ENCODE results near the gene FAM120B. TPM values are rescaled to one million over a fixed set of nuclear protein-coding genes. Genes with fewer than 3 reads are reported as not detected.

Gene FAM120B
- total RNA-seq, 1 experiment from 2014 or later: 16.7 TPM

- no peak overlapping the region for H2BK120ac ChIP-seq (ENCODE audit: low read depth, low read length, poor library complexity, severe bottlenecking)
- no peaks in the 10 kb centered on the region for H3K79me1 ChIP-seq (ENCODE audit: insufficient read depth, low read depth, low read length, poor library complexity, severe bottlenecking)
- no peaks in the 10 kb centered on the region for H4K20me1 ChIP-seq (ENCODE audit: control insufficient read depth, insufficient read depth, insufficient read length)
- no peak overlapping the region for H2BK5ac ChIP-seq (ENCODE audit: insufficient read length, low read length)
- H3K4me2 ChIP-seq (ENCODE audit: insufficient read depth, insufficient read length, low read length): no peak overlapping the region
- no peaks in the 10 kb centered on the region for H3K79me2 ChIP-seq (ENCODE audit: insufficient read depth, low read length)
- TF ChIP-seq CTCF (conservative IDR thresholded peaks at IDR 0.05): no peak
- no peaks in the 10 kb centered on the region for H3K9me3 ChIP-seq (ENCODE audit: control insufficient read depth, low read depth, low read length)
- H2AK5ac ChIP-seq (ENCODE audit: insufficient read length, low read length): no peak overlapping the region
- H2BK12ac ChIP-seq (ENCODE audit: insufficient read length, low read depth, low read length): no peak overlapping the region
- H3K4me1 Mint-ChIP-seq: peaks cover 6 to 13% of the 10 kb centered on the region in 2 experiments
- no peak overlapping the region for H3K18ac ChIP-seq (ENCODE audit: insufficient read length, low read depth, low read length)
- DNase-seq: no peak
- no peaks in the 10 kb centered on the region for H3K4me1 ChIP-seq (ENCODE audit: insufficient read depth, low read length)
- H3K27ac ChIP-seq (ENCODE audit: insufficient read length, low read depth, low read length): no peak overlapping the region
- no peak overlapping the region for H4K8ac ChIP-seq (replicated peaks; ENCODE audit: insufficient read length, low read depth, low read length)
- no peaks in the 10 kb centered on the region for H3K23me2 ChIP-seq (ENCODE audit: insufficient read length, low read depth, low read length, poor library complexity, severe bottlenecking)
- no peak overlapping the region for H3K14ac ChIP-seq (ENCODE audit: insufficient read depth, low read length)
- H3K27me3 Mint-ChIP-seq (ENCODE audit: low read depth): peaks cover 5% of the 10 kb centered on the region
- H2BK20ac ChIP-seq (ENCODE audit: low read depth, low read length, poor library complexity, severe bottlenecking): no peak overlapping the region
- H3K4ac ChIP-seq (ENCODE audit: low read depth, low read length): no peak overlapping the region
- H2BK15ac ChIP-seq (ENCODE audit: low read depth, low read length): no peak overlapping the region
- no peak overlapping the region for H3K4me3 Mint-ChIP-seq
- no peaks in the 10 kb centered on the region for H3K36me3 Mint-ChIP-seq (ENCODE audit: insufficient read depth in 1 of 3, low read depth in 3 of 3)
- no peak overlapping the region for H3T11ph ChIP-seq (ENCODE audit: low read length)
- WGBS (ENCODE audit: extremely low coverage, insufficient read length, low lambda C conversion rate): no CpG with 5 or more reads among the region's 32 CpGs
- H2AFZ ChIP-seq (ENCODE audit: low read length): no peak overlapping the region
- H3K9ac ChIP-seq (ENCODE audit: extremely low read depth, insufficient read length, low read length): no peak overlapping the region
- no peak overlapping the region for H3K56ac ChIP-seq (ENCODE audit: insufficient read length, low read depth, low read length)
- H3K27me3 ChIP-seq (ENCODE audit: insufficient read depth, low read length): no peaks in the 10 kb centered on the region
- H3K23ac ChIP-seq (ENCODE audit: insufficient read length, low read depth, low read length): no peak overlapping the region
- no peak overlapping the region for H4K91ac ChIP-seq (ENCODE audit: insufficient read length, low read depth, low read length)
- no peak overlapping the region for H4K5ac ChIP-seq (ENCODE audit: insufficient read length, low read depth, low read length)
- no peaks in the 10 kb centered on the region; a peak in 1 of 5 replicates for H3K9me3 Mint-ChIP-seq
- H3K27ac Mint-ChIP-seq: no peak overlapping the region
Measured at GRCh38 chr6:170261643-170262488, 44.7 kb upstream of the FAM120B start.

Data from H9 (cell line).